ENCODE results near the gene OPN3. TPM values are rescaled to one million over a fixed set of nuclear protein-coding genes. Genes with fewer than 3 reads are reported as not detected.

The OPN3 gene
- total RNA-seq, 1 experiment from 2014 or later, result 45.6 TPM

GRCh38 chr1:241630476-241630875 lies 9.7 kb downstream of the OPN3 start:
- DNase-seq (ENCODE audit: unreplicated experiment), result no peak
- no TSS peak for BruUV-seq (replicated peaks)
- POLR2A ChIA-PET, result interaction anchor here (1.5 to 2.1 kb wide), 5 partner anchors 8 to 212 kb away, joined by 3 to 19 read pairs (median 12); partner anchors contain the start of genes CHML, FH and OPN3
- H3K9me3 Mint-ChIP-seq (ENCODE audit: unreplicated experiment), result no peaks in the 10 kb centered on the region
- H3K36me3 Mint-ChIP-seq (ENCODE audit: insufficient read depth, unreplicated experiment), result peaks cover 92% of the 10 kb centered on the region
- intact Hi-C loops (cut with micrococcal nuclease), result no loop called here
- TF ChIP-seq, protein P1, sequence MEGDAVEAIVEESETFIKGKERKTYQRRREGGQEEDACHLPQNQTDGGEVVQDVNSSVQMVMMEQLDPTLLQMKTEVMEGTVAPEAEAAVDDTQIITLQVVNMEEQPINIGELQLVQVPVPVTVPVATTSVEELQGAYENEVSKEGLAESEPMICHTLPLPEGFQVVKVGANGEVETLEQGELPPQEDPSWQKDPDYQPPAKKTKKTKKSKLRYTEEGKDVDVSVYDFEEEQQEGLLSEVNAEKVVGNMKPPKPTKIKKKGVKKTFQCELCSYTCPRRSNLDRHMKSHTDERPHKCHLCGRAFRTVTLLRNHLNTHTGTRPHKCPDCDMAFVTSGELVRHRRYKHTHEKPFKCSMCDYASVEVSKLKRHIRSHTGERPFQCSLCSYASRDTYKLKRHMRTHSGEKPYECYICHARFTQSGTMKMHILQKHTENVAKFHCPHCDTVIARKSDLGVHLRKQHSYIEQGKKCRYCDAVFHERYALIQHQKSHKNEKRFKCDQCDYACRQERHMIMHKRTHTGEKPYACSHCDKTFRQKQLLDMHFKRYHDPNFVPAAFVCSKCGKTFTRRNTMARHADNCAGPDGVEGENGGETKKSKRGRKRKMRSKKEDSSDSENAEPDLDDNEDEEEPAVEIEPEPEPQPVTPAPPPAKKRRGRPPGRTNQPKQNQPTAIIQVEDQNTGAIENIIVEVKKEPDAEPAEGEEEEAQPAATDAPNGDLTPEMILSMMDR (IDR thresholded peaks at IDR 0.05; ENCODE audit: unreplicated experiment), result no peak
- H3K27ac Mint-ChIP-seq (ENCODE audit: low read depth, unreplicated experiment), result peak overlapping the region; percentile 52
- no peak overlapping the region for H3K4me3 Mint-ChIP-seq (ENCODE audit: unreplicated experiment)
- H3K4me1 Mint-ChIP-seq (ENCODE audit: insufficient read depth, unreplicated experiment), result peaks cover 57% of the 10 kb centered on the region
- H3K27me3 Mint-ChIP-seq (ENCODE audit: insufficient read depth, unreplicated experiment), result no peaks in the 10 kb centered on the region
- CTCF ChIA-PET, result interaction anchor here (0.7 to 2.1 kb wide), 6 partner anchors 19 to 664 kb away, joined by 3 to 14 read pairs (median 6); partner anchors contain the start of gene KMO

- H3K4me3 Mint-ChIP-seq (ENCODE audit: unreplicated experiment), result no peak overlapping the region
- H3K27me3 Mint-ChIP-seq (ENCODE audit: insufficient read depth, unreplicated experiment), result no peaks in the 10 kb centered on the region
- peak overlapping the region; percentile 52 for H3K27ac Mint-ChIP-seq (ENCODE audit: low read depth, unreplicated experiment)
- BruUV-seq (replicated peaks), result no TSS peak
- TF ChIP-seq, protein P1 (IDR thresholded peaks at IDR 0.05; ENCODE audit: unreplicated experiment), result no peak
- ChIA-PET CTCF (interaction anchor here (0.7 to 2.1 kb wide), 11 partner anchors 10 to 742 kb away, joined by 3 to 14 read pairs (median 4); partner anchors contain the start of genes CHML, KMO and OPN3), POLR2A (interaction anchor here (1.2 to 2.1 kb wide), 10 partner anchors 9 to 218 kb away, joined by 3 to 19 read pairs (median 6); partner anchors contain the start of genes CHML, EXO1, FH and OPN3)
- intact Hi-C loops (cut with micrococcal nuclease), result no loop called here
- H3K9me3 Mint-ChIP-seq (ENCODE audit: unreplicated experiment), result no peaks in the 10 kb centered on the region
- peaks cover 92% of the 10 kb centered on the region for H3K36me3 Mint-ChIP-seq (ENCODE audit: insufficient read depth, unreplicated experiment)
- peaks cover 52% of the 10 kb centered on the region for H3K4me1 Mint-ChIP-seq (ENCODE audit: insufficient read depth, unreplicated experiment)
- no peak for DNase-seq (ENCODE audit: unreplicated experiment)
Measured at GRCh38 chr1:241630005-241630404, 10.2 kb downstream of the OPN3 start.

- H3K4me3 Mint-ChIP-seq (ENCODE audit: unreplicated experiment), result no peak overlapping the region
- peaks cover 85% of the 10 kb centered on the region for H3K36me3 Mint-ChIP-seq (ENCODE audit: insufficient read depth, unreplicated experiment)
- BruUV-seq (replicated peaks), result no TSS peak
- peak overlapping the region; percentile 52 for H3K27ac Mint-ChIP-seq (ENCODE audit: low read depth, unreplicated experiment)
- no peaks in the 10 kb centered on the region for H3K9me3 Mint-ChIP-seq (ENCODE audit: unreplicated experiment)
- TF ChIP-seq, protein P1 (IDR thresholded peaks at IDR 0.05; ENCODE audit: unreplicated experiment), result peak; percentile 80
- peaks cover 58% of the 10 kb centered on the region for H3K4me1 Mint-ChIP-seq (ENCODE audit: insufficient read depth, unreplicated experiment)
- intact Hi-C loops (cut with micrococcal nuclease), result loop anchor here (1.0 to 5.0 kb wide), 6 partner anchors 16 to 739 kb away; no protein-coding TSS in a partner anchor
- no peaks in the 10 kb centered on the region for H3K27me3 Mint-ChIP-seq (ENCODE audit: insufficient read depth, unreplicated experiment)
- POLR2A ChIA-PET, result interaction anchor here (0.6 to 3.4 kb wide), 16 partner anchors 10 to 220 kb away, joined by 3 to 39 read pairs (median 6); partner anchors contain the start of genes CHML, EXO1, FH and KMO
- peak; percentile 92 for DNase-seq (ENCODE audit: unreplicated experiment)
- CTCF ChIA-PET, result interaction anchor here (0.5 to 9.5 kb wide), 28 partner anchors 10 to 895 kb away, joined by 3 to 173 read pairs (median 6); partner anchors contain the start of genes CHML, KMO and OPN3
Measured at GRCh38 chr1:241627453-241628259, 12.5 kb downstream of the OPN3 start.

GRCh38 chr1:241624935-241625334 lies 15.2 kb downstream of the OPN3 start:
- no peak for DNase-seq (ENCODE audit: unreplicated experiment)
- intact Hi-C loops (cut with micrococcal nuclease), result loop anchor here (5.0 kb wide), 1 partner anchor 658 kb away; no protein-coding TSS in a partner anchor

More at GRCh38 chr1:241624935-241625334, 15.2 kb downstream of the OPN3 start:
- H3K9me3 Mint-ChIP-seq (ENCODE audit: unreplicated experiment), result no peaks in the 10 kb centered on the region
- H3K4me1 Mint-ChIP-seq (ENCODE audit: insufficient read depth, unreplicated experiment), result peaks cover 44% of the 10 kb centered on the region
- TF ChIP-seq, protein P1 (IDR thresholded peaks at IDR 0.05; ENCODE audit: unreplicated experiment), result no peak
- no peak overlapping the region for H3K27ac Mint-ChIP-seq (ENCODE audit: low read depth, unreplicated experiment)
- ChIA-PET CTCF (interaction anchor here (1.3 to 9.5 kb wide), 5 partner anchors 12 to 223 kb away, joined by 3 to 173 read pairs (median 5); partner anchors contain the start of gene EXO1), POLR2A (interaction anchor here (0.6 to 3.4 kb wide), 7 partner anchors 9 to 361 kb away, joined by 3 to 39 read pairs (median 5); partner anchors contain the start of genes CHML and OPN3)
- H3K27me3 Mint-ChIP-seq (ENCODE audit: insufficient read depth, unreplicated experiment), result no peaks in the 10 kb centered on the region
- no TSS peak for BruUV-seq (replicated peaks)
- H3K4me3 Mint-ChIP-seq (ENCODE audit: unreplicated experiment), result no peak overlapping the region
- H3K36me3 Mint-ChIP-seq (ENCODE audit: insufficient read depth, unreplicated experiment), result peaks cover 76% of the 10 kb centered on the region

All from MCF 10A (cell line).